Fibroblast of mammary gland (primary cell): ENCODE measurements around the gene TBC1D22A.

ENCODE experiments used
- DNase-seq: peaks from one replicate; pipeline ENCODE4 v3.0.0-alpha.2; 2010; ENCODE audit warnings: low read depth
- H3K4me3 ChIP-seq: 2 replicates; pipeline ENCODE4 v1.5.1; 2011; ENCODE audit warnings: low read depth, mild to moderate bottlenecking, low read length, moderate library complexity; ENCODE audit not compliant: control insufficient read depth
- TF ChIP-seq, protein P1 (sequence below): conservative IDR thresholded peaks from 2 replicates; pipeline ENCODE4 v1.5.1; 2011; ENCODE audit warnings: low read depth, low read length, inconsistent platforms; ENCODE audit not compliant: control insufficient read depth, insufficient read depth

TBC1D22A gene

GRCh38 chr22:47153854-47154525 is 391.5 kb downstream of the TBC1D22A start:
- H3K4me3 ChIP-seq = no peak overlapping the region
- no peak for DNase-seq
- TF ChIP-seq, protein P1, sequence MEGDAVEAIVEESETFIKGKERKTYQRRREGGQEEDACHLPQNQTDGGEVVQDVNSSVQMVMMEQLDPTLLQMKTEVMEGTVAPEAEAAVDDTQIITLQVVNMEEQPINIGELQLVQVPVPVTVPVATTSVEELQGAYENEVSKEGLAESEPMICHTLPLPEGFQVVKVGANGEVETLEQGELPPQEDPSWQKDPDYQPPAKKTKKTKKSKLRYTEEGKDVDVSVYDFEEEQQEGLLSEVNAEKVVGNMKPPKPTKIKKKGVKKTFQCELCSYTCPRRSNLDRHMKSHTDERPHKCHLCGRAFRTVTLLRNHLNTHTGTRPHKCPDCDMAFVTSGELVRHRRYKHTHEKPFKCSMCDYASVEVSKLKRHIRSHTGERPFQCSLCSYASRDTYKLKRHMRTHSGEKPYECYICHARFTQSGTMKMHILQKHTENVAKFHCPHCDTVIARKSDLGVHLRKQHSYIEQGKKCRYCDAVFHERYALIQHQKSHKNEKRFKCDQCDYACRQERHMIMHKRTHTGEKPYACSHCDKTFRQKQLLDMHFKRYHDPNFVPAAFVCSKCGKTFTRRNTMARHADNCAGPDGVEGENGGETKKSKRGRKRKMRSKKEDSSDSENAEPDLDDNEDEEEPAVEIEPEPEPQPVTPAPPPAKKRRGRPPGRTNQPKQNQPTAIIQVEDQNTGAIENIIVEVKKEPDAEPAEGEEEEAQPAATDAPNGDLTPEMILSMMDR = no peak

- TF ChIP-seq, protein P1 = no peak
- peak overlapping the region; percentile 29 for H3K4me3 ChIP-seq
- DNase-seq = peak; percentile 65
Observed at GRCh38 chr22:47154621-47155081, 392.2 kb downstream of the TBC1D22A start.

DNA sequence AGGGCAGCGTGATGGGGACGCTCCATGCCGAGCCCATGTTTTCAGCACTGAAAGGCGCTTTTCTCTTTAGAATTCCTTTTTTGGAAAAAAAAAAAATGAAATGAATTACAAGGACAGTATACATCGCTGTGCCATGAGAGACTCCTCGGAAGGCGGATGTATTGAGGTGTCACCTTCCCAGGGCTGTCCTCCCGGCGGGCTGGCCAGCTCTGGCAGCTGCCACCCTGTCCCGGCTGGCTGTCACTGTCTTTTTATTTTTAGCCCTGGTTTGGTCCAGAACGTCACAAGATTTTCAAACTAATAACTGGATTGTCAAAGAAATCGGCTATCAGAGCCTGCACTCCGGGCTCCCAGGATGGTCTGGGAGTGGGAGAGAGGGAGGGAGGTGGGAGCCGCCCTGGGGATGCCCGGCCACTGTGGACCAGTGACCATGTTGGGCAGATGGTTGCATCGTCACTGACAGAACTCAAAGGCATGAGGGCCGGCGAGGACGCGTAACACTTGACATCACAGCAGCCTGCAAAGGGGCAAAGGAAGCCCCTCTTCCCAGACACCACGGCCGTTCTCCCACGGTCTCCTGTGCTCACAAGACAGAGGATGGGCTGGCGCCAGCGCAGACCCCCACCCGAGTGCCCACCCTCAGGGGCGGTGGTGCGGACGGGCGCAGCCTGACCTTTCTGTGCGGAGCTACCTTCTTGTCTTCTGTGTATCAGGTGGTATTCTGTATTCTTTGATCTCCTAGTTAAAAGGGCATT is 392.9 kb downstream of the TBC1D22A start:
- no peak overlapping the region for H3K4me3 ChIP-seq
- DNase-seq = no peak
- TF ChIP-seq, protein P1 = no peak

- DNase-seq = no peak
- TF ChIP-seq, protein P1 = no peak
- no peak overlapping the region for H3K4me3 ChIP-seq
Observed at GRCh38 chr22:47155912-47156311, 393.5 kb downstream of the TBC1D22A start.

GRCh38 chr22:47156352-47157092 is 394.1 kb downstream of the TBC1D22A start:
- H3K4me3 ChIP-seq = no peak overlapping the region
- TF ChIP-seq, protein P1 = no peak
- DNase-seq = no peak

- TF ChIP-seq, protein P1 = no peak
- DNase-seq = no peak
- H3K4me3 ChIP-seq = no peak overlapping the region
Observed at GRCh38 chr22:47157093-47157420, 394.6 kb downstream of the TBC1D22A start.
